ENCODE measurements around the gene FARS2. TPM values are rescaled to one million over a fixed set of nuclear protein-coding genes. Genes with fewer than 3 reads are reported as not detected.

Gene FARS2
- total RNA-seq, 1 donor from 2014 or later = 19.9 TPM

DNA sequence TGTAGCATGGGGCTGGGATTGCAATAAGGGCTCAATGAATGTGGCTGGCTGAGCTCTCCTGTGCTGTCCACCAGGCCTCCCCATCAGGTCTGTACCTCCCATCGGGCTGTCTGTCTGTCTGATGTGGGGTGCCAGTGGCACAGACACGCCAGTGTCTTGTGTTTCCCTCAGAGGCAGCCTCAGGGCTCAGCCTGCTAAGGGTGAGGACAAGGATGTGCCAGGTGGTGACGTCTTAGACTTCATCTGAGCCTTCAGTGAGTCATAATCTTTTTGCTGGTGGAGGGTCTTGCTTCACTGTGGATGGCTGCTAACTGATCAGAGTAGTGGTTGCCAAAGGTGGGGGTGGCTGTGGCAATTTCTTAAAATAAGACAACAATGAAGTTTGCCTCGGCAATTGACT is 550.7 kb downstream of the FARS2 start:
- TF ChIP-seq CTCF (IDR thresholded peaks at IDR 0.05; ENCODE audit: unreplicated experiment) = no peak
- peaks cover 27% of the 10 kb centered on the region for H3K9me3 Mint-ChIP-seq

DNA sequence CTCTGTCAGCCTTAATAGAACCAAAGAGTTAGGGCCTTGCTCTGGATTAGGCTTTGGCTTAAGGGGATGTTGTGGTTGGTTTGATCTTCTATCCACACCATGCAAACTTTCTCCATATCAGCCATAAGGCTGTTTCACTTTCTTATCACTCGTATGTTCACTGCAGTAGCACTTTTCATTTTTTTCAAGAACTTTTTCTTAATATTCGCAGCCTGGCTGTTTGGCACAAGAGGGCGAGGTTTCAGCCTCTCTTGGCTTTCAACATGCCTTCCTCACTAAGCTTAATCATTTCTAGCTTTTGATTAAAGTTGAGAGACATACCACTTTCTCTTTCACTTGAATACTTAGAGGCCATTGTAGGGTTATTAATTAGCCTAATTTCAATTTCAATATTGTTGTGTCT is 552.3 kb downstream of the FARS2 start:
- TF ChIP-seq CTCF (IDR thresholded peaks at IDR 0.05; ENCODE audit: unreplicated experiment) = no peak
- peaks cover 9% of the 10 kb centered on the region for H3K27me3 Mint-ChIP-seq (ENCODE audit: low read depth)
- H3K9me3 Mint-ChIP-seq = peaks cover 27% of the 10 kb centered on the region
- no peaks in the 10 kb centered on the region for H3K4me1 Mint-ChIP-seq
- H3K27ac Mint-ChIP-seq = no peak overlapping the region
- H3K36me3 Mint-ChIP-seq = no peaks in the 10 kb centered on the region
- no peak overlapping the region for H3K4me3 Mint-ChIP-seq
- DNase-seq (ENCODE audit: low spot score in 2 of 2, unreplicated experiment in 2 of 2) = no peak

More for the DNA sequence above, 550.7 kb downstream of the FARS2 start:
- Mint-ChIP-seq H3K4me3 (no peak overlapping the region), H3K4me1 (no peaks in the 10 kb centered on the region), H3K27me3 (ENCODE audit: low read depth) (peaks cover 9% of the 10 kb centered on the region), H3K27ac (no peak overlapping the region), H3K36me3 (no peaks in the 10 kb centered on the region)
- no peak for DNase-seq (ENCODE audit: low spot score in 2 of 2, unreplicated experiment in 2 of 2)

DNA sequence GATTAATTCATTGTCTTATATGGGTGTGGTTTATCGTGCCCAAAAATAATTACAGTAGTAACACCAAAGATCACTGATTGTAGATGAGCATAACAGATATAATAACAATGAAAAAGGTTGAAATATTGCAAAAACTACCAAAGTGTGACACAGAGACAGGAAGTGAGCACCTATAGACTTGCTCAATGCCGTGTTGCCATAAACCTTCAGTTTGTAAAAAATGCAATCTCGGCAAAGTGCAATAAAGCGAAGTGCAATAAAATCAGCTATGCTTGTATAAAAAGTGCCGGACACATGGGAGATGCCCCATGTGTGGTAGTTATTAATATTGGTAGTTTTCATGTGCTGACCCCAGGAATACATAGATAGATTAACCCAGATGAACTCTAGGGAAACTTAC is 552.8 kb downstream of the FARS2 start:
- Mint-ChIP-seq H3K36me3 (no peaks in the 10 kb centered on the region), H3K4me1 (no peaks in the 10 kb centered on the region), H3K4me3 (no peak overlapping the region), H3K27me3 (ENCODE audit: low read depth) (peaks cover 7% of the 10 kb centered on the region), H3K27ac (no peak overlapping the region), H3K9me3 (peaks cover 29% of the 10 kb centered on the region)
- TF ChIP-seq CTCF (IDR thresholded peaks at IDR 0.05; ENCODE audit: unreplicated experiment) = no peak
- no peak for DNase-seq (ENCODE audit: low spot score in 2 of 2, unreplicated experiment in 2 of 2)

GRCh38 chr6:5814901-5815300 is 553.6 kb downstream of the FARS2 start:
- no peak for DNase-seq (ENCODE audit: low spot score in 2 of 2, unreplicated experiment in 2 of 2)
- Mint-ChIP-seq H3K36me3 (no peaks in the 10 kb centered on the region), H3K4me1 (no peaks in the 10 kb centered on the region), H3K27ac (no peak overlapping the region), H3K9me3 (peaks cover 29% of the 10 kb centered on the region), H3K4me3 (no peak overlapping the region), H3K27me3 (ENCODE audit: low read depth) (peaks cover 2% of the 10 kb centered on the region)
- TF ChIP-seq CTCF (IDR thresholded peaks at IDR 0.05; ENCODE audit: unreplicated experiment) = no peak

GRCh38 chr6:5817869-5818268 is 556.6 kb downstream of the FARS2 start:
- H3K4me1 Mint-ChIP-seq = no peaks in the 10 kb centered on the region
- no peak for TF ChIP-seq CTCF (IDR thresholded peaks at IDR 0.05; ENCODE audit: unreplicated experiment)
- H3K27ac Mint-ChIP-seq = no peak overlapping the region
- H3K4me3 Mint-ChIP-seq = no peak overlapping the region
- no peak for DNase-seq (ENCODE audit: low spot score in 2 of 2, unreplicated experiment in 2 of 2)
- H3K9me3 Mint-ChIP-seq = peaks cover 36% of the 10 kb centered on the region
- no peaks in the 10 kb centered on the region for H3K36me3 Mint-ChIP-seq
- H3K27me3 Mint-ChIP-seq (ENCODE audit: low read depth) = peaks cover 6% of the 10 kb centered on the region

- Mint-ChIP-seq H3K4me1 (no peaks in the 10 kb centered on the region), H3K27ac (no peak overlapping the region), H3K4me3 (no peak overlapping the region), H3K27me3 (ENCODE audit: low read depth) (peaks cover 12% of the 10 kb centered on the region), H3K36me3 (no peaks in the 10 kb centered on the region), H3K9me3 (peaks cover 28% of the 10 kb centered on the region)
- TF ChIP-seq CTCF (IDR thresholded peaks at IDR 0.05; ENCODE audit: unreplicated experiment) = no peak
- DNase-seq (ENCODE audit: low spot score in 2 of 2, unreplicated experiment in 2 of 2) = no peak
Measured at GRCh38 chr6:5818959-5819358, 557.6 kb downstream of the FARS2 start.

Data from mesothelial cell of epicardium (in vitro differentiated cells).